HG02884 (cell line): Measurements from ENCODE around the gene KIF22.
A peak's percentile ranks its signal among the peaks of the same experiment; 100 is the strongest.
"Not testable (repeated sequence)": the region's sequence is repeated elsewhere in the genome, so short reads cannot be mapped to it uniquely, and the experiment has no call there.

Experiments
- ATAC-seq: cut with Tn5 transposase; IDR thresholded peaks from one replicate; pipeline ENCODE4 v1.9.1; 2021; ENCODE audit warnings: mild to moderate bottlenecking, moderate library complexity; ENCODE audit not compliant: unreplicated experiment

KIF22 gene

GRCh38 chr16:29765167-29766032 lies 25.2 kb upstream of the KIF22 start:
- ATAC-seq = no peak

- ATAC-seq = no peak
Observed at GRCh38 chr16:29766571-29766970, 24.0 kb upstream of the KIF22 start.

GRCh38 chr16:29767062-29767461 lies 23.5 kb upstream of the KIF22 start:
- ATAC-seq = no peak

GRCh38 chr16:29769507-29769906 lies 21.0 kb upstream of the KIF22 start:
- ATAC-seq = no peak

- ATAC-seq = no peak
Observed at GRCh38 chr16:29770250-29770929, 20.2 kb upstream of the KIF22 start.

- ATAC-seq = not testable (repeated sequence)
Observed at GRCh38 chr16:29772330-29772729, 18.2 kb upstream of the KIF22 start.

GRCh38 chr16:29774730-29775129 lies 15.8 kb upstream of the KIF22 start:
- ATAC-seq = no peak

- ATAC-seq = no peak
Observed at GRCh38 chr16:29775742-29776408, 14.7 kb upstream of the KIF22 start.

GRCh38 chr16:29777576-29778350 lies 12.8 kb upstream of the KIF22 start, which contains the start of gene ZG16:
ZG16 (plus strand) TSS chr16:29778256; CDS start chr16:29779267, 1,011 bp downstream.
- ATAC-seq = no peak

GRCh38 chr16:29779474-29779873 lies 11.1 kb upstream of the KIF22 start:
- ATAC-seq = no peak

GRCh38 chr16:29783094-29783953 lies 7.2 kb upstream of the KIF22 start:
- not testable (repeated sequence) for ATAC-seq

- no peak for ATAC-seq
Observed at GRCh38 chr16:29784157-29784556, 6.4 kb upstream of the KIF22 start.

GRCh38 chr16:29784901-29785500 lies 5.5 kb upstream of the KIF22 start:
- ATAC-seq = no peak

GRCh38 chr16:29787155-29787554 lies 3.4 kb upstream of the KIF22 start:
- ATAC-seq = not testable (repeated sequence)

GRCh38 chr16:29789775-29790182 lies 772 bp upstream of the KIF22 start:
- ATAC-seq = no peak

- ATAC-seq = peak; percentile 30
Observed at GRCh38 chr16:29790949-29791844, 646 bp downstream of the KIF22 start.

GRCh38 chr16:29791845-29792807 lies 1.6 kb downstream of the KIF22 start:
- no peak for ATAC-seq
